Subcutaneous abdominal adipose tissue (tissue), 5 donors: ENCODE measurements around the gene HNRNPA2B1.

Experiments
- H3K27ac ChIP-seq: one replicate; pipeline ENCODE4 v1.7.0; 2013; ENCODE audit warnings: low read depth, mild to moderate bottlenecking, inconsistent platforms, low read length, moderate library complexity
- H3K27me3 ChIP-seq, 5 donors: one replicate each; pipeline ENCODE4 v1.7.0; 2013; ENCODE audit warnings: low read length in 5 of 5, inconsistent platforms in 1 of 5; ENCODE audit not compliant: control insufficient read depth in 5 of 5, insufficient read depth in 4 of 5
- H3K36me3 ChIP-seq, 5 donors: one replicate each; pipeline ENCODE4 v1.7.0; 2013; ENCODE audit warnings: low read length in 5 of 5; ENCODE audit not compliant: control insufficient read depth in 5 of 5, insufficient read depth in 5 of 5
- H3K4me1 ChIP-seq, 5 donors: one replicate each; pipeline ENCODE4 v1.7.0; 2013; ENCODE audit warnings: low read length in 5 of 5, mild to moderate bottlenecking in 3 of 5, moderate library complexity in 1 of 5; ENCODE audit not compliant: control insufficient read depth in 5 of 5, insufficient read depth in 5 of 5
- H3K4me3 ChIP-seq, 5 donors: one replicate each; pipeline ENCODE4 v1.7.0; 2013; ENCODE audit warnings: low read length in 5 of 5, low read depth in 1 of 5
- H3K9ac ChIP-seq, 5 donors: one replicate each; pipeline ENCODE4 v1.7.0; 2013; ENCODE audit warnings: low read length in 5 of 5, mild to moderate bottlenecking in 4 of 5, moderate library complexity in 3 of 5
- H3K9me3 ChIP-seq, 5 donors: one replicate each; pipeline ENCODE4 v1.7.0; 2013; ENCODE audit warnings: low read length in 5 of 5; ENCODE audit not compliant: control insufficient read depth in 5 of 5
- donor health status: healthy.
- donor health status: healthy.
- donor health status: healthy.
- donor health status: healthy.
- donor health status: healthy.

Gene HNRNPA2B1

DNA sequence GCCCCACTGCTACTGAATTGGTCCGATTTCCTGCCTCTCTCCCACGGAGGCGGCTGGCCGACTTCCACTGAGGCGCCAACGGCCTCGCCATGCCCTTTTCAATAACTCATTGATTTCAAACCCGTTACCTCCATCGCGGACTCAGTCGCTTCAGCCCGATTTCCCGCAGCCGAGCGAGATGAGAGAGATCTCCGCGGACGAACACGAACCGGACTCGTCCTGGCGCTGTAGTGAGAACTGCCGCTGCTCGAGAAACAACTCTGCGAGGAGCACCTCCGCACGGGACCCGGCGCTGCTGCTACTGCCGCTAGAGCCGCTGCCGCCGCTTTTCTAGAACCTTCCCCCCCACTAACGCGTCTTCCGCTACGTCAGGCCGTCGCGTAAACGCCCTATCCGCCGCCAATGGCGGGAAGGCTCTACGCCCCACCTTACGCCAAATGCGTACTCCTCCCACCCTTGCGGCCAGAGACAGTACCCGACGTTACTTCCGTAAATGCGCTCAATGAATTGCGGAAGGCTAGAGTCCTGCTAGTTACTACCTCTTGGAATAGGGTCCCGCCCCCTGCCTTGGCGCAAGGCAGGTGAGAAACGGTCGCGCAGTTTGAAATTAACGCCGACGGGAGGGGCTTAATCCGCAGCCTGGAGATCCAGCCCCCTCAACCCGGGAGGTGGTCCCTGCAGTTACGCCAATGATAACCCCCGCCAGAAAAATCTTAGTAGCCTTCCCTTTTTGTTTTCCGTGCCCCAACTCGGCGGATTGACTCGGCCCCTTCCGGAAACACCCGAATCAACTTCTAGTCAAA, at the start of gene HNRNPA2B1:
TSS of gene HNRNPA2B1 (minus strand) at position 303 of the 803 bp plus-strand sequence. CDS start at position 134, 169 bp downstream.
- Histone ChIP-seq H3K27me3 (no peaks in the 10 kb centered on the region), H3K4me1 (peaks cover 8 to 55% (median 51%) of the 10 kb centered on the region in 5 donors)

DNA sequence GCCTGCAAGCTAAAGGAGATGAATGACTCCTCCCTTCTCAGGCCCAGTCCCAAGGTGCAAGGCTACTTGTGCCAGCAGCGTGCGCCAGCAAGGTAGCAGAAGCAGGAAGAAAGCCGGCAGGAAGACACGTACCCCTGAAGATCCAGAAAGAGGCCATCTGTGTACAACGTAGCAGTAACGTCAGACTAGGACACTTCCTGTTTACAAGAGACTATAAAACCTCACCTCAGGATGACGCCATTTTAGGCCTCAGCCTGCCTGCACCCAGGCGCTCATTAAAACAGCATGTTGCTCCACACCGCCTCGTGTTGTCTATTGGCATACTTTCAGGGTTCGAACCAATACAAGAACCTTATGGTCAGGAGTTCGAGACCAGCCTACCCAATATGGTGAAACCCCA, 49.7 kb upstream of the HNRNPA2B1 start:
- Histone ChIP-seq H3K36me3 (no peaks in the 10 kb centered on the region), H3K27me3 (no peaks in the 10 kb centered on the region), H3K9me3 (peaks cover 0 to 2% (median 0%) of the 10 kb centered on the region in 5 donors), H3K27ac (no peak overlapping the region), H3K4me1 (no peaks in the 10 kb centered on the region), H3K4me3 (no peak overlapping the region), H3K9ac (no peak overlapping the region)

More for the DNA sequence above, at the start of gene HNRNPA2B1:
- Histone ChIP-seq H3K4me3 (peak within 1 kb of the TSS; percentile 82 to 100 (median 93)), H3K9ac (peak within 1 kb of the TSS; percentile 98 to 100 (median 100)), H3K27ac (peak within 1 kb of the TSS; percentile 100), H3K36me3 (peaks cover 19 to 21% (median 20%) of the 10 kb centered on the region in 5 donors), H3K9me3 (no peaks in the 10 kb centered on the region)

DNA sequence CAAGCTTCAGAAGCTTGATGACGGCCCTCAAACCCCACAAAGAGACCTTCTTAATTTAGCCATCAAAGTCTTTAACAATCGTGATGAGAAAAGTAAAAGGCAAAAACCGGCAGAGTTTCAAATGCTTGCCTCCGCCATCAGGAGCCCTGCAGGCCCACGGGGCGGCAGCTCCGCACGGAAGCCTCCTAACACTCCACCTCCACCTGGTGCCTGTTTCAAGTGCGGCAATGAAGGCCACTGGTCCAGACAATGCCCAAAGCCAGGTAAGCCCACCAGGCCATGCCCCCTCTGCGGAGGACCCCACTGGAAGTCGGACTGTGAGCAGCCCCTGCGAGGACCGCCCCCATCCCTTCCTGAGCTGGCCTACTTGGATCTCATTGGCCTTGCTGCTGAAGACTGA, 44.6 kb upstream of the HNRNPA2B1 start:
- Histone ChIP-seq H3K36me3 (no peaks in the 10 kb centered on the region), H3K4me1 (no peaks in the 10 kb centered on the region), H3K4me3 (no peak overlapping the region), H3K9ac (no peak overlapping the region), H3K27me3 (no peaks in the 10 kb centered on the region), H3K9me3 (no peaks in the 10 kb centered on the region), H3K27ac (no peak overlapping the region)

DNA sequence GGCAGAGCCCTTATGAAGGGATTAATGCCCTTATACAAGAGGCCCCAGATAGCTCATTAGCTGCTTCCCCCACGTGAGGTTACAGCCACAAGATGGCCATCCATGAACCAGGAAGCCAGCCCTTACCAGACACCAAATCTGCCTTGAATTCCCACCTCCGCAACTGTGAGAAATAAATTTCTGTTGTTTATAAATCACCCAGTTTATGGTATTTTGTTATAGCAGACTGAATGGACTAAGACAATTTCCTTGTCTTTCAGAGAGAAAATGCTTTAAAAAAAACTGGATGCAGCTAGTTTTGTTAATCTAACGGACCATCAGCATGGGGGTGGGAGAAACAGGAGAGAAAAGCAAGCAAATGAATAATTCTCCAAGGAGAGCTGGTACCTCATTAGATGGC, 37.5 kb upstream of the HNRNPA2B1 start:
- Histone ChIP-seq H3K27me3 (no peaks in the 10 kb centered on the region), H3K9me3 (no peaks in the 10 kb centered on the region), H3K36me3 (no peaks in the 10 kb centered on the region), H3K9ac (no peak overlapping the region), H3K4me1 (no peaks in the 10 kb centered on the region), H3K4me3 (no peak overlapping the region), H3K27ac (no peak overlapping the region)

DNA sequence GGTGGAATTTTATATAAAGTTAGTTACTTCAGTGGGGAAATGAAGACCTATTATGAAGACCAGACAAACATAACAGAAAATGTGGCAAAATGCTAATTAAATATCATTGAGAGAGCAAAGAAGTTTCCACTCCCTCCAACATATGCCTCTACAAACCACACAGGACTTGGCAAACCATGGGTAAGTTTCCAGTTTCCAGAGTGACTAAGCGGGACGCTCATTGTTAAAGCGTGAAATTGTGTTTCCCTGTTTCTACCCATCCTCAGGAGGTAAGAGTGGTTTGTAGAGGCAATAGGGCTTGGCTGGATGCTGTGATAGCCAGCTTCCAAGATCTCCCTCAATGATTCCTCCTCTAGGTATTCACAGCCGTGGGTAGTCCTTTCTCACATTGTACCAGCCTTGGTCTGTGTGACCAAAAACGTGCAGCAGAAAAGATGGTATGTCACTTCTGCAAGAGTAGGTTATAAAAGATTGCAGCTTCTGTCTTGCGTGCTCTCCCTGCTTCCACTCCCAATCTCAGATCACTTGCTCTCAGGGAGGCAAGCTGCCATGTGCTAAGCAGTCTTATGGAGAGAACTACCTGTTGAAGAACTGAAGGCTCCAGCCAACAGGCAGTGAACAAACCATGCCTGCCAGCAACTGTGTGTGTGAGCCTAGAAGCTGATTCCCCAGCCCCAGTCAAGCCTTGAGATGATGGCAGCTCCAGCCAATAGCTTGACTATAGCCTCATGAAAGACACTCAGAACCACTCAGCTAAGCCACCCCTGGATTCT, 36.7 kb upstream of the HNRNPA2B1 start:
- no peak overlapping the region for H3K9ac ChIP-seq
- no peaks in the 10 kb centered on the region for H3K27me3 ChIP-seq
- no peak overlapping the region for H3K27ac ChIP-seq
- H3K4me1 ChIP-seq: no peaks in the 10 kb centered on the region
- no peaks in the 10 kb centered on the region for H3K9me3 ChIP-seq
- no peaks in the 10 kb centered on the region for H3K36me3 ChIP-seq
- H3K4me3 ChIP-seq: no peak overlapping the region

DNA sequence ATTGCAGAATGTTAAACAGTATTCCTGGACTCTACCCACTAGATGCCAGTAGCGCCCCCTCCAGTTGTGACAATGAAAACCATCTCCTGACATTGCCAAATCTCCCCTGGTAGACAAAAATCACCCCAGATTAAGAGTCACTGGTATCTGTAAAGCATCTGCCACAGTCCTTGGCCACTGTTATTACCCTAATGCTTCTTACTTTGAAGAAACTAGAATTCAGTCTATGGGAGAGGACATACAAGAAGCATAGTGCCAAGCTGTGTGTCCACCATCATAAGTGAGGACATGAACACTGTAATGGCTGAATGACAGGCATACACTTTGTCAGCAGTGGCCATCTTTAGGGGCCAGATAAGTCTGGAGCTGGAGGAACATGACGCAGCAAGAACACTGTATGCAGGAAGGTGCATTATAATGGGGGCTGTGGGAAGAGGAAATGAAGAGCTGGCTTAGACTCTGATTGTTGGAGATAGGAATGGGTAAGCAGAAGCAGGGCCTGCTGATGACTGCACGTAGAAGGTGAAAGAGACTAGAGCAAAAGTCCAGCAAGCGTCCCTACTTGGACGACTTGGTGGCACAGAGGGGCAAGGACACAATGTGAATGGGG, 33.5 kb upstream of the HNRNPA2B1 start:
- no peak overlapping the region for H3K27ac ChIP-seq
- no peaks in the 10 kb centered on the region for H3K4me1 ChIP-seq
- H3K27me3 ChIP-seq: no peaks in the 10 kb centered on the region

DNA sequence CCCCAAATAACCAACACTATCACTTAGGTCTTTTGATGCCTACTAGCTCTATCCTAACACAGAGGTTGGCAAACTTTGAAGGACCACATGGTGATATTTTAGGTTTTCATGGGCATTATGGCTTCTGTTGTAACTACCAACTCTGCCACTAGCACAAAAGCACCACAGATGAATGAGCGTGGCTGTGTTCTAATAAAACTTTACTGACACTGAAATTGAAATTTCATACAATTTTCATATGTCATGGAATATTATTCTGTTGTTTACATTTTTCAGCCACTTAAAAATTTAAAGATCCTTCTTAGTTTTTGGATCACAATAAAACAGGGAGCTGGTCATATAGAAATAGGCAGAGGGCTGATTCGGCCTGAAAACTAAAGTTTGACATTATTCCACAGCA, 27.4 kb upstream of the HNRNPA2B1 start:
- Histone ChIP-seq H3K4me1 (no peaks in the 10 kb centered on the region), H3K27ac (no peak overlapping the region), H3K4me3 (no peak overlapping the region), H3K9ac (no peak overlapping the region), H3K36me3 (no peaks in the 10 kb centered on the region), H3K27me3 (no peaks in the 10 kb centered on the region), H3K9me3 (no peaks in the 10 kb centered on the region)

More for the DNA sequence above, 33.5 kb upstream of the HNRNPA2B1 start:
- Histone ChIP-seq H3K4me3 (no peak overlapping the region), H3K36me3 (no peaks in the 10 kb centered on the region), H3K9me3 (no peaks in the 10 kb centered on the region), H3K9ac (no peak overlapping the region)

DNA sequence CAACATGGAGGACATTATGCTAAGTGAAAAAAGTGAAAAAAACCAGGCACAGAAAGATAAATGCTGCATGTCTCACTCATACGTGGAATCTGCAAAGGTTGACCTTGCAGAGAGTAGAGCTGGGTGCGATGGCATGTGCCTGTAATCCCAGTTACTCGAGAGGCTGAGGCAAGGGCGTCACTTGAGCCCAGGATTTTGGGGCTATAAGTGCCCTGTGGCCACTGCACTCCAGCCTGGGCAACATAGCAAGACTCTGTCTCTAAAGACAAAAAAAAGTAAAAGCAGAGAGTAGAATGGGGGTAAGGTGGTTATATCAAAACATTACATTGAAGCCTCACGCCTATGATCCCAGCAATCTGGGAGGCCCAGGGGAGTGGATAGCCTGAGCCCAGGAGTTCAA, 23.8 kb upstream of the HNRNPA2B1 start:
- Histone ChIP-seq H3K36me3 (no peaks in the 10 kb centered on the region), H3K9me3 (no peaks in the 10 kb centered on the region), H3K9ac (no peak overlapping the region), H3K4me1 (no peaks in the 10 kb centered on the region), H3K27ac (no peak overlapping the region), H3K27me3 (no peaks in the 10 kb centered on the region), H3K4me3 (no peak overlapping the region)

DNA sequence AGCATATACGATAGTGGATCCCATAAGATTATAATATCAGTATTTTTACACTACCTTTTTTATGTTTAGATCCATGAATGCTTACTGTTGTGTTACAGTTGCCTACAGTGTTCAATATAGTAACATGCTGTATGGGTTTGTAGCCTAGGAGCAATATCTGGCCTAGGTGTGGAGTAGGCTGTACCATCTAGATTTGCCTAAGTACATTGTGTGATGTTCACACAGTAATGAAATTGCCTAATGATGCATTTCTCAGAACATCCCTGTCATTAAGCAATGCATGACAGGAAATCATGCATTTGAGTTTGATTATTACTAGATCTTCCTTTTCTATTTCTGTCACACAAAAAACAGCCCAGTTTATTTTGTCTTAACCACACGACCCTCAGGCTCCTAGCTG, 15.5 kb upstream of the HNRNPA2B1 start:
- peaks cover 11 to 20% (median 15%) of the 10 kb centered on the region in 5 donors for H3K36me3 ChIP-seq
- no peaks in the 10 kb centered on the region for H3K9me3 ChIP-seq
- H3K27me3 ChIP-seq: no peaks in the 10 kb centered on the region
- no peak overlapping the region for H3K9ac ChIP-seq
- no peak overlapping the region for H3K27ac ChIP-seq
- H3K4me1 ChIP-seq: no peaks in the 10 kb centered on the region
- no peak overlapping the region for H3K4me3 ChIP-seq
